CD8-positive, alpha-beta memory T cell (primary cell): ENCODE data around the gene IGHMBP2. TPM values are rescaled to one million over a fixed set of nuclear protein-coding genes. Genes with fewer than 3 reads are reported as not detected.

Source experiments
- CTCF ChIA-PET: fragments of 350-600 bp; sonication (Branson Sonifier 250); formaldehyde crosslinking; loops from one replicate; lab custom pipeline; 2021; ENCODE audit warnings: antibody characterized with exemption; lab: Charles Lee
- POLR2A ChIA-PET: fragments of 350-600 bp; sonication (Branson Sonifier 250); formaldehyde crosslinking; loops from one replicate; lab custom pipeline; 2021; ENCODE audit warnings: antibody characterized with exemption; lab: Charles Lee
- DNase-seq, 5 donors: peaks; one replicate each; pipeline versions ENCODE4 v3.0.0 to v3.0.0-alpha.2; 2020 to 2022; ENCODE audit warnings: mixed read lengths in 1 of 5
- H3K27ac ChIP-seq: one replicate; pipeline ENCODE4 v1.7.0; 2013; ENCODE audit warnings: low read depth, mild to moderate bottlenecking, low read length, moderate library complexity
- H3K27me3 ChIP-seq: 2 replicates; pipeline ENCODE4 v1.7.0; 2013; ENCODE audit warnings: low read length, mild to moderate bottlenecking; ENCODE audit not compliant: insufficient read depth, poor library complexity, severe bottlenecking
- H3K36me3 ChIP-seq: 2 replicates; pipeline ENCODE4 v1.7.0; 2013; ENCODE audit warnings: mild to moderate bottlenecking, low read length, moderate library complexity; ENCODE audit not compliant: insufficient read depth
- H3K4me1 ChIP-seq: 2 replicates; pipeline ENCODE4 v1.7.0; 2013; ENCODE audit warnings: mild to moderate bottlenecking, low read length, moderate library complexity; ENCODE audit not compliant: insufficient read depth
- H3K4me3 ChIP-seq: 2 replicates; pipeline ENCODE4 v1.7.0; 2013; ENCODE audit warnings: mild to moderate bottlenecking, low read length
- H3K9me3 ChIP-seq: 2 replicates; pipeline ENCODE4 v1.7.0; 2013; ENCODE audit warnings: mild to moderate bottlenecking, low read length
- H3K27ac Mint-ChIP-seq, 8 donors: one replicate each; pipeline ENCODE4 v1.8.0; 2020 to 2021; ENCODE audit warnings: mixed read lengths in 8 of 8, mild to moderate bottlenecking in 6 of 8, inconsistent platforms in 3 of 8, moderate library complexity in 3 of 8
- H3K27me3 Mint-ChIP-seq, 2 donors: one replicate each; pipeline ENCODE4 v1.8.0; 2020 to 2021; ENCODE audit warnings: mixed read lengths in 2 of 2, mild to moderate bottlenecking in 1 of 2, moderate library complexity in 1 of 2
- H3K36me3 Mint-ChIP-seq, 3 donors: one replicate each; pipeline ENCODE4 v1.8.0; 2020 to 2021; ENCODE audit warnings: mixed read lengths in 3 of 3, inconsistent platforms in 1 of 3, mild to moderate bottlenecking in 1 of 3
- H3K4me1 Mint-ChIP-seq, 3 donors: one replicate each; pipeline ENCODE4 v1.8.0; 2020 to 2021; ENCODE audit warnings: mixed read lengths in 3 of 3, inconsistent platforms in 1 of 3, mild to moderate bottlenecking in 1 of 3
- H3K4me3 Mint-ChIP-seq, 7 donors: one replicate each; pipeline ENCODE4 v1.8.0; 2020 to 2021; ENCODE audit warnings: mixed read lengths in 7 of 7, mild to moderate bottlenecking in 6 of 7, moderate library complexity in 4 of 7, inconsistent platforms in 2 of 7
- H3K9me3 Mint-ChIP-seq, 5 donors: one replicate each; pipeline ENCODE4 v1.8.0; 2020 to 2022; ENCODE audit warnings: mixed read lengths in 5 of 5, mild to moderate bottlenecking in 3 of 5, moderate library complexity in 2 of 5, inconsistent platforms in 1 of 5
- polyA plus RNA-seq: library from polyadenylated mRNA; unstranded; fragments of 300-500 nt; fragmentation: Illumina TruSeq; gene quantifications from one replicate; pipeline ENCODE4 v1.2.3, GENCODE V29; 2021
- total RNA-seq, 2 experiments: library from RNA; stranded (reverse); gene quantifications; one replicate each; pipeline ENCODE4 v1.2.3, GENCODE V29; 2021

IGHMBP2 gene
- total and polyA plus RNA-seq, 3 experiments from 2014 or later, result 9.9 to 27.8 (median 25.7) TPM

GRCh38 chr11:68930991-68931855 is 27.5 kb downstream of the IGHMBP2 start:
- no peaks in the 10 kb centered on the region for H3K4me1 Mint-ChIP-seq
- H3K27ac Mint-ChIP-seq, result peak overlapping the region in 2 of 8 donors; percentile 36 to 89
- H3K4me3 Mint-ChIP-seq, result no peak overlapping the region

GRCh38 chr11:68931911-68932310 is 28.2 kb downstream of the IGHMBP2 start:
- POLR2A ChIA-PET, result no interaction called here
- H3K27me3 ChIP-seq, result no peaks in the 10 kb centered on the region
- no peak overlapping the region for H3K27ac ChIP-seq
- Mint-ChIP-seq H3K4me3 (no peak overlapping the region), H3K27me3 (no peaks in the 10 kb centered on the region), H3K36me3 (peaks cover 18 to 85% (median 23%) of the 10 kb centered on the region in 3 donors), H3K9me3 (peaks cover 0 to 4% (median 2%) of the 10 kb centered on the region in 5 donors), H3K4me1 (no peaks in the 10 kb centered on the region), H3K27ac (peak overlapping the region in 1 of 8 donors; percentile 89)
- H3K4me3 ChIP-seq, result no peak overlapping the region
- DNase-seq, result no peak
- H3K9me3 ChIP-seq, result no peaks in the 10 kb centered on the region
- H3K36me3 ChIP-seq, result peaks cover 35% of the 10 kb centered on the region
- H3K4me1 ChIP-seq, result no peaks in the 10 kb centered on the region
- CTCF ChIA-PET, result no interaction called here

More at GRCh38 chr11:68930991-68931855, 27.5 kb downstream of the IGHMBP2 start:
- Mint-ChIP-seq H3K9me3 (peaks cover 0 to 8% (median 7%) of the 10 kb centered on the region in 5 donors), H3K36me3 (peaks cover 23 to 85% (median 24%) of the 10 kb centered on the region in 3 donors), H3K27me3 (no peaks in the 10 kb centered on the region)
- no peak overlapping the region for H3K4me3 ChIP-seq
- no peaks in the 10 kb centered on the region for H3K4me1 ChIP-seq
- CTCF ChIA-PET, result no interaction called here
- H3K27me3 ChIP-seq, result no peaks in the 10 kb centered on the region
- H3K9me3 ChIP-seq, result no peaks in the 10 kb centered on the region
- peaks cover 40% of the 10 kb centered on the region for H3K36me3 ChIP-seq
- POLR2A ChIA-PET, result no interaction called here
- no peak for DNase-seq
- no peak overlapping the region for H3K27ac ChIP-seq

GRCh38 chr11:68932358-68932757 is 28.7 kb downstream of the IGHMBP2 start:
- Histone ChIP-seq H3K4me3 (no peak overlapping the region), H3K36me3 (peaks cover 34% of the 10 kb centered on the region), H3K27me3 (no peaks in the 10 kb centered on the region), H3K27ac (no peak overlapping the region), H3K4me1 (no peaks in the 10 kb centered on the region), H3K9me3 (no peaks in the 10 kb centered on the region)
- no peak overlapping the region for H3K4me3 Mint-ChIP-seq
- peaks cover 14 to 85% (median 18%) of the 10 kb centered on the region in 3 donors for H3K36me3 Mint-ChIP-seq
- POLR2A ChIA-PET, result no interaction called here
- no peak for DNase-seq
- no peaks in the 10 kb centered on the region for H3K27me3 Mint-ChIP-seq
- no peaks in the 10 kb centered on the region for H3K9me3 Mint-ChIP-seq
- CTCF ChIA-PET, result no interaction called here
- no peak overlapping the region for H3K27ac Mint-ChIP-seq
- H3K4me1 Mint-ChIP-seq, result no peaks in the 10 kb centered on the region

GRCh38 chr11:68932933-68933577 is 29.4 kb downstream of the IGHMBP2 start:
- no peaks in the 10 kb centered on the region for H3K9me3 ChIP-seq
- Mint-ChIP-seq H3K36me3 (peaks cover 8 to 85% (median 16%) of the 10 kb centered on the region in 3 donors), H3K4me1 (no peaks in the 10 kb centered on the region), H3K27ac (no peak overlapping the region), H3K27me3 (no peaks in the 10 kb centered on the region), H3K9me3 (no peaks in the 10 kb centered on the region), H3K4me3 (no peak overlapping the region)
- peaks cover 30% of the 10 kb centered on the region for H3K36me3 ChIP-seq
- H3K4me3 ChIP-seq, result no peak overlapping the region
- no peaks in the 10 kb centered on the region for H3K27me3 ChIP-seq
- H3K27ac ChIP-seq, result no peak overlapping the region
- DNase-seq, result no peak
- CTCF ChIA-PET, result no interaction called here
- POLR2A ChIA-PET, result no interaction called here
- no peaks in the 10 kb centered on the region for H3K4me1 ChIP-seq

- no peak overlapping the region for H3K27ac Mint-ChIP-seq
- no peaks in the 10 kb centered on the region for H3K9me3 Mint-ChIP-seq
- Histone ChIP-seq H3K4me1 (no peaks in the 10 kb centered on the region), H3K27me3 (no peaks in the 10 kb centered on the region), H3K9me3 (no peaks in the 10 kb centered on the region), H3K36me3 (peaks cover 28% of the 10 kb centered on the region), H3K4me3 (no peak overlapping the region), H3K27ac (no peak overlapping the region)
- H3K4me1 Mint-ChIP-seq, result no peaks in the 10 kb centered on the region
- no peaks in the 10 kb centered on the region for H3K27me3 Mint-ChIP-seq
- CTCF ChIA-PET, result no interaction called here
- peaks cover 6 to 85% (median 17%) of the 10 kb centered on the region in 3 donors for H3K36me3 Mint-ChIP-seq
- no peak for DNase-seq
- H3K4me3 Mint-ChIP-seq, result no peak overlapping the region
- POLR2A ChIA-PET, result no interaction called here
Observed at GRCh38 chr11:68933605-68934320, 30.1 kb downstream of the IGHMBP2 start.

GRCh38 chr11:68934321-68934645 is 30.6 kb downstream of the IGHMBP2 start:
- POLR2A ChIA-PET, result no interaction called here
- H3K4me3 ChIP-seq, result no peak overlapping the region
- peaks cover 6 to 84% (median 18%) of the 10 kb centered on the region in 3 donors for H3K36me3 Mint-ChIP-seq
- no peaks in the 10 kb centered on the region for H3K4me1 Mint-ChIP-seq
- H3K36me3 ChIP-seq, result peaks cover 26% of the 10 kb centered on the region
- H3K9me3 Mint-ChIP-seq, result no peaks in the 10 kb centered on the region
- no peaks in the 10 kb centered on the region for H3K27me3 ChIP-seq
- H3K4me3 Mint-ChIP-seq, result no peak overlapping the region
- CTCF ChIA-PET, result no interaction called here
- H3K27me3 Mint-ChIP-seq, result no peaks in the 10 kb centered on the region
- H3K27ac ChIP-seq, result no peak overlapping the region
- no peaks in the 10 kb centered on the region for H3K4me1 ChIP-seq
- H3K27ac Mint-ChIP-seq, result no peak overlapping the region
- H3K9me3 ChIP-seq, result no peaks in the 10 kb centered on the region
- no peak for DNase-seq

DNA sequence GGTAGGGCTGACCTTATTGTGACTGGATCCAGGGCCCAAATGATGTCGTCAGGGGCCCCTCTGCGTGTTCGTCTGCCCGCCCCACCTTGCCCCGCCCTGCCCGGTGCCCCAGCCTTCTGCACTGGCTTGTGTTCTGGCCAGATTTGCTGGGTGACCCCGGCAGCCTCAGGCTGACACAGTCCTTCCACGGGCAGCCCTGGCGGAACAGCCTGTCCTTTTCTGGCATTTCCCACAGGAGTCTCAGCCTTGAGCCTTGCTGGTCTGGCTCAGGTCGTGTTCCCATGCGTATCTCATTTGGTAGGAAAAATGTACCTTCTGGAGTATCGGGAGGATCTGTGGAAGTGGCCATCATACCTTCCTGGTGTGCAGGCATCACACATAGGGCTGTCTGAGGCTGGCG is 31.0 kb downstream of the IGHMBP2 start:
- Histone ChIP-seq H3K27ac (no peak overlapping the region), H3K4me1 (no peaks in the 10 kb centered on the region), H3K9me3 (no peaks in the 10 kb centered on the region), H3K36me3 (peaks cover 22% of the 10 kb centered on the region), H3K27me3 (no peaks in the 10 kb centered on the region), H3K4me3 (no peak overlapping the region)
- no peak for DNase-seq
- H3K9me3 Mint-ChIP-seq, result no peaks in the 10 kb centered on the region
- H3K36me3 Mint-ChIP-seq, result peaks cover 6 to 83% (median 16%) of the 10 kb centered on the region in 3 donors
- H3K4me3 Mint-ChIP-seq, result no peak overlapping the region
- CTCF ChIA-PET, result no interaction called here
- POLR2A ChIA-PET, result no interaction called here
- H3K27ac Mint-ChIP-seq, result peak overlapping the region in 1 of 8 donors; percentile 26
- no peaks in the 10 kb centered on the region for H3K27me3 Mint-ChIP-seq
- no peaks in the 10 kb centered on the region for H3K4me1 Mint-ChIP-seq

DNA sequence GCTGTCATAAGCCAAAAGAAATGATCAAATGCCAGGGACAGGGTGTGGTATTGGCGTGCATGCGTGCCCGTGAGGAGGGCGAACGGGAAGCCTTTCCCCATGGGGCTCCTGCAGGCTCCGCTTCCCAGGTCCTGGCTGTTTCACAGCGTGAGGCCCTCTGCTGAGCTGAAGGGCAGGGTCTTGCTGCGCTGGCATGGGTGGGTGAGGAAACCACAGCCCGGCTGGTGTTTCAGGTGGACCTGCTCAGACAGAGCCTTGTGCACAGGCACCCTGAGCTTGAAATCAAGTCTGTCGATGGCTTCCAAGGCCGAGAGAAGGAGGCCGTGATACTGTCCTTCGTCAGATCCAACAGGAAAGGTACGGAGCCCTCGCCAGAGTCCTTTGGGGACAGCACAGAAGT is 31.4 kb downstream of the IGHMBP2 start:
- Mint-ChIP-seq H3K27ac (peak overlapping the region in 1 of 8 donors; percentile 26), H3K27me3 (no peaks in the 10 kb centered on the region), H3K9me3 (no peaks in the 10 kb centered on the region), H3K4me3 (no peak overlapping the region), H3K4me1 (no peaks in the 10 kb centered on the region), H3K36me3 (peaks cover 6 to 82% (median 13%) of the 10 kb centered on the region in 3 donors)
- H3K27me3 ChIP-seq, result no peaks in the 10 kb centered on the region
- peaks cover 20% of the 10 kb centered on the region for H3K36me3 ChIP-seq
- H3K4me3 ChIP-seq, result no peak overlapping the region
- POLR2A ChIA-PET, result no interaction called here
- H3K27ac ChIP-seq, result no peak overlapping the region
- DNase-seq, result no peak
- no peaks in the 10 kb centered on the region for H3K4me1 ChIP-seq
- no peaks in the 10 kb centered on the region for H3K9me3 ChIP-seq
- CTCF ChIA-PET, result no interaction called here
